Prostate gland (tissue), 2 donors: ENCODE results near the gene ADISSP.
"Not testable (repeated sequence)": the region's sequence is repeated elsewhere in the genome, so short reads cannot be mapped to it uniquely, and the experiment has no call there.

Source experiments
- CTCF ChIP-seq, 4 experiments: fragments of 200-600 bp in 2 of 4; fragments of 450-650 bp in 2 of 4; sonication (generic) in 2 of 4; IDR thresholded peaks; 1 replicate in 3 of 4; 2 replicates in 1 of 4; pipeline ENCODE4 v1.5.1; 2016 to 2019; ENCODE audit warnings: antibody characterized with exemption in 4 of 4, mild to moderate bottlenecking in 2 of 4, moderate library complexity in 2 of 4
- POLR2AphosphoS5 ChIP-seq: sonication (generic); formaldehyde crosslinking; IDR thresholded peaks from one replicate; pipeline ENCODE4 v1.6.1; 2017; ENCODE audit warnings: antibody characterized with exemption

GRCh38 chr20:3794168-3794567, 26.6 kb upstream of the ADISSP start:
- TF ChIP-seq POLR2AphosphoS5; CTCF (IDR thresholded peaks at IDR 0.05): not testable (repeated sequence)
